ENCODE measurements around the gene ADD2.
"Not testable (repeated sequence)": the region's sequence is repeated elsewhere in the genome, so short reads cannot be mapped to it uniquely, and the experiment has no call there.

The ADD2 gene

GRCh38 chr2:70750320-70750719, 17.7 kb downstream of the ADD2 start:
- DNase-seq, result no peak

- DNase-seq, result no peak
Observed at GRCh38 chr2:70748002-70748784, 19.8 kb downstream of the ADD2 start.

GRCh38 chr2:70747284-70747683, 20.7 kb downstream of the ADD2 start:
- no peak for DNase-seq

GRCh38 chr2:70746094-70746974, 21.7 kb downstream of the ADD2 start:
- no peak for DNase-seq

GRCh38 chr2:70745276-70745825, 22.6 kb downstream of the ADD2 start:
- DNase-seq, result no peak

GRCh38 chr2:70744397-70744796, 23.6 kb downstream of the ADD2 start:
- no peak for DNase-seq

GRCh38 chr2:70743677-70744076, 24.3 kb downstream of the ADD2 start:
- DNase-seq, result no peak

GRCh38 chr2:70743068-70743467, 24.9 kb downstream of the ADD2 start:
- DNase-seq, result no peak

GRCh38 chr2:70739492-70739891, 28.5 kb downstream of the ADD2 start:
- DNase-seq, result not testable (repeated sequence)

GRCh38 chr2:70738159-70738558, 29.8 kb downstream of the ADD2 start:
- no peak for DNase-seq

GRCh38 chr2:70735071-70735470, 32.9 kb downstream of the ADD2 start:
- no peak for DNase-seq

- DNase-seq, result no peak
Observed at GRCh38 chr2:70733646-70734180, 34.3 kb downstream of the ADD2 start.

- DNase-seq, result no peak
Observed at GRCh38 chr2:70732766-70733645, 35.0 kb downstream of the ADD2 start.

- no peak for DNase-seq
Observed at GRCh38 chr2:70730730-70731129, 37.3 kb downstream of the ADD2 start.

- DNase-seq, result no peak
Observed at GRCh38 chr2:70729647-70730046, 38.4 kb downstream of the ADD2 start.

GRCh38 chr2:70728128-70728527, 39.9 kb downstream of the ADD2 start:
- DNase-seq, result no peak

GRCh38 chr2:70726947-70727725, 40.9 kb downstream of the ADD2 start:
- no peak for DNase-seq

- no peak for DNase-seq
Observed at GRCh38 chr2:70725505-70725904, 42.5 kb downstream of the ADD2 start.

GRCh38 chr2:70724366-70724765, 43.6 kb downstream of the ADD2 start:
- no peak for DNase-seq

GRCh38 chr2:70723286-70723885, 44.6 kb downstream of the ADD2 start:
- no peak for DNase-seq

GRCh38 chr2:70720124-70720523, 47.9 kb downstream of the ADD2 start:
- DNase-seq, result no peak
